GM19238 (cell line): Measurements from ENCODE around the gene USP11.
"Not testable (repeated sequence)": the region's sequence is repeated elsewhere in the genome, so short reads cannot be mapped to it uniquely, and the experiment has no call there.

Experiments used
- DNase-seq: peaks from one replicate; pipeline ENCODE4 v3.0.0; 2011; ENCODE audit warnings: low spot score; ENCODE audit not compliant: insufficient read length

Gene USP11

GRCh38 chrX:47245156-47245555 lies 12.3 kb downstream of the USP11 start:
- DNase-seq = no peak

- no peak for DNase-seq
These were observed 14.6 kb downstream of the USP11 start for GRCh38 chrX:47247206-47247998.

DNA sequence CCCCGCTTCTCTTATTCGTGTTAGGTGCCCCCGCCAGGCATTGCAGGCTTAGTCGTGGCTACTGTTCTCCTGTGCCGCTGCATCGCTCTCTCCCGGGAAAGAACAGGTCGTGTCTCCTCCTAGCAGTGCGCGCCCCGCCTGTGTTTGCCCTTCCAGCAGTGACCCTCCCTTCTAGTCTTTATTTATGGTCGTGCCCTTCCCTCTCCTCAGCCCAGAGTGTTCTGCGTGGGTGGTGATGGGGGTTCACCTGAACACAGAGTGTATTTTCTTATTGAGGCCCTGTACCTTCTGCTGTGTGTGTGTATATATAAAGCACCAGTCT lies 15.2 kb downstream of the USP11 start:
- no peak for DNase-seq

- DNase-seq = no peak
These were observed 15.8 kb downstream of the USP11 start for GRCh38 chrX:47248576-47248975.

DNA sequence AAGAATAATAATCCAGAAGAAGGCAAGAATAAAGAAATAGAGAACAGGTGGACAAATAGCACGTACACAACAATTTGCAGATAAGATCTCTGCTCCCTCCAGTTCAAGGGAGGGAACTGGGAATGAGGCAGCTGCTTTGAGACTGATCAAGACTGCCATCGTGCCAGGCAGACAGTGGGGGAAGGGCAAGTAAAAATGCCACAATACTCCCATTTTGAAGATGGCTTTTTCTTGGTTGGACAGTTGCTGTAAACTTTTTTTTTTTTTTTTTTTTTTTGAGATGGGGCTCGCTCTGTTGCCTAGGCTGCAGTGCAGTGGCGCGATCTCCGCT lies 17.2 kb downstream of the USP11 start:
- no peak for DNase-seq

DNA sequence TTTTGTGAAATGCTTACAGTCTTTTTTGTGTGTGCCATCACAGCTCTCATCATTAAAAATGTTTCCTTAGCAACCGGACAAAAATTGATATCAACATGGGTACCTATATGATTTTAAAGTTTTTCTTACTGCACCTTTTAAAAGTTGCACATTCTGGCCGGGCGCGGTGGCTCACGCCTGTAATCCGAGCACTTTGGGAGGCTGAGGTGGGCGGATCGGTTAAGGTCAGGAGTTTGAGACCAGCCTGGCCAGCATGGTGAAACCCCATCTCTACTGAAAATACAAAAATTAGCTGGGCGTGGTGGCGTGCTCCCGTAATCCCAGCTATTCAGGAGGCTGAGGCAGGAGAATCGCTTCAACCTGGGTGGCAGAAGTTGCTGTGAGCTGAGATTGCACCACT lies 24.8 kb downstream of the USP11 start:
- DNase-seq = not testable (repeated sequence)

DNA sequence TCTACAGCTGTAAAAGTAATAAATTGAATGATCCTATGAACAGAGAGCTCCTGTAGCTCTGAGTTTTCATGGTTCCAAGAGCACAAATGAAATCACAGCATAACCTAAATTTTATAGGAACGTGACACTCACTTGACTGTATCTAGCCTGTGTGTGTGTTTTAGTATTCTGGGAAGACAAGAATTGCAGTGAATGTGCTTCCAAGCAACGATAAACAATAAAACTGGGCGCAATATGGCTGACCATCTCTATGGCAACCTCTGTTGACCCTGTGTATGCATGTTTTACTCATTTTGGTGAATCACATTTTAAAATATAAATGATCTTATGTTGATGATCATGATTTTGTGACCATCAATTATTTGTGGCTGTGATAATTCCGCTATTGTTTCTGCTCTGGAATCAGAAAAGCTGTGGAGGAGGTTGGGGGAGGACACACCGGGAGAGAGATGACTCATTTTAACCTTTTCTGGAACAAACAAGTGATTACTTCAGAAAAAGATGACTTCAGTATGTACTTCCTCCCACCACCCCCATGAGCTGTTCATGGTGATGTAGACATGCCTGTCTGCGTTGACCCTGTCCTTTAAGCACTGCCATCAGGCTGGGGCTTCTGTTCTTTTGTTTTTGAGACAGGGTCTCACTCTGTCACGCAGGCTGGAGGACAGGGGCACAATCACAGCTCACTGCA lies 31.8 kb downstream of the USP11 start:
- no peak for DNase-seq

DNA sequence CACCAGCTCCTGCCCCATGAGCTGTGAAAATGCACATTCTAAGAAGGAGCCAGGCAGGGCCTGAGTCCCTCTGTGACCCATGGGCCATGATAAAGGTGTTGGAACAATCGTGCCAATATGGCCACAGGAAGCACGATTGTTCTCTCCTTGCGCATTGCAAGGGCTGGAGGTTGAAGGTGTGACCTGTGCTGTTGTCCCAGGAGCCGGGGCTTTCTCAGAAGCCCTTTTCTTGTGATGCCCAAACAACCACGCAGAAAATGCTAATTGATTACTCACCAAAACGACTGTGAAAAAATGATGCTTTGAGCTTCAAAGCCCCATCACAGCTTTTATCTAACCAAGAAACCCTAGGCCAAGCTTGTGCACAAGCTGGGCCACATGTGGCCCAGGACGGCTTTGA lies 33.8 kb downstream of the USP11 start:
- DNase-seq = no peak

- DNase-seq = no peak
These were observed 39.2 kb downstream of the USP11 start for GRCh38 chrX:47272013-47272408.

- no peak for DNase-seq
These were observed 40.4 kb downstream of the USP11 start for GRCh38 chrX:47273011-47273730.

- no peak for DNase-seq
These were observed 45.9 kb downstream of the USP11 start for GRCh38 chrX:47278691-47279090.

DNA sequence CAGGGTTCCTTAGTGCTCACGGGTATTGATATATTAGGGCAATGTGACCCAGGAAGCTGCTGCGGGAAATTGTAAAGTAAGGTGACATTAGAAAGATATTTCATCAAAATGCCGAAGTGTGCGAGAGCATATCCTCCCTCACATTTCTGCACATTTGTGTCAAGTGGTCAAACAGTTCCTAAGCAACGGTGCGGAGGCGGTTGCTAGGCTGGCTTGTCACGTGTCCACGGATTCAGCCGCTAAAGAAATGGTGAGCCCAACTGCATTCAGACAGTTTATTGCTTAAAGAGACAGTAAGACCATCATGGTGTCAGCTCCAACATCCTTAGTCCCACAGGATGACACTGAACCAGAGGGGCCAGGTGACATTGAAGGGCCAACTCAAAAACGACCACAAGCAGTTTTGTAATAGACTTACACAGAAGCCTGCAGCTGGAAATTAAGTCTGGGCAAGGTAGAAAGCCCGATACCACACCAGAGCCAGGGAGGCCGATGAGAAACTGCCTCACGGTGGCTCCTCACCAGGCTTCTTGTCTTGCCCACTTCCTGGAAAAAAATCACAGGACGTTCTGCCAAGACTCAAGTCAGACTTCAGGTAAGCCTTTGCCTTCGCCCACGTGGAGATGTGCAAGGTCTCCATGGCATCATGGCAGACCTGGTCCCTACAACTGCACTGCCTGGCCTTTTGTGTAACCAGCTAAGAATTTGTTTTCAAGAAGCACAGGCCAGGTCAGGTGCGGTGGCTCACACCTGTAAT lies 50.4 kb downstream of the USP11 start:
- DNase-seq = no peak

GRCh38 chrX:47284616-47285015 lies 51.8 kb downstream of the USP11 start:
- DNase-seq = not testable (repeated sequence)

DNA sequence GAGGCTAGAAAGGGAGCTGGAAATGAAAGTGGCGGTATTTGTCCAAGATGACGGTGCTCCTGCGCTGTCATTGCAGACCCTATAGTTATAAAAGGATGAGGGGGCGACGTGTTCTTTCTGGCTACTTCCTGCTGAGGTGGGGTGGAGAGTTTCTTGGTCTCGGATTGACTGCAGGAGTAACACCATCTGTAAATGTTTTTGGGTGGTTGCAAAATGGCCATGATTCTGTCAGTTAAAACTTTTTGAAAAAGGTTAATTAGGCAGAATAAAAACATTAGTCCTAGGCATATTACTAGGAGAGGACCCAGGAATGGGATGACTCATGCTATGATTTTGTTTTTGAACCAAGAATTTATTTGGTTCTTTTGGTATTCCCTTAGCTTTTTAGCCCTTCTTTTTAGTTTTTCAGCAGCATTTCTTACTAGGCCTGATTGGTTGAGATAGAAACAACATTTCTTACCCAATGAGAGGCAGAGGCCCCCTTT lies 53.1 kb downstream of the USP11 start:
- no peak for DNase-seq

- no peak for DNase-seq
These were observed 60.3 kb downstream of the USP11 start for GRCh38 chrX:47293106-47293505.

- DNase-seq = no peak
These were observed 64.1 kb downstream of the USP11 start for GRCh38 chrX:47296766-47297365.

DNA sequence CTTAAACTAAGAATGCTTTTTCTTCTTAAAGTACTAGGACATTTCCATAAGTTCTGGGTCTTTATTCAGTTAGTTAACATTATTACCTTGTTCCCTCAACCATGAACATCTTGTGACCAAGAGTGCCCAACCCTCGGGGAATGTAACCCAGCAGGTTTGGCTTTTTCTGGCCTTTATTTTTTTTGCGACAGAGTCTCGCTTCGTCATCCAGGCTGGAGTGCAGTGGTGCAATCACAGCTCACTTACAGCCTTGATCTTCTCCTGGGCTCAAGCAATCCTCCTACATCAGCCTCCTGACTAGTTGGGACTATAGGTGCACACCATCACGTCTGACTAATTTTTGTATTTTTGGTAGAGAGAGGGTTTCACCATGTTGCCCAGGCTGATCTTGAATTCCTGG lies 65.1 kb downstream of the USP11 start:
- no peak for DNase-seq
